Ishikawa (cell line): ENCODE measurements around the gene RASSF1.

Source experiments
- CEBPB ChIP-seq: IDR thresholded peaks from 2 replicates; pipeline ENCODE4 v1.6.1; 2012
- CREB1 ChIP-seq: IDR thresholded peaks from 2 replicates; pipeline ENCODE4 v1.6.1; 2012; ENCODE audit warnings: low read depth
- EGR1 ChIP-seq: IDR thresholded peaks from 2 replicates; pipeline ENCODE4 v1.6.1; 2012
- EP300 ChIP-seq: IDR thresholded peaks from 2 replicates; pipeline ENCODE4 v1.6.1; 2012; ENCODE audit warnings: borderline replicate concordance
- FOXM1 ChIP-seq: IDR thresholded peaks from 2 replicates; pipeline ENCODE4 v1.6.1; 2012; ENCODE audit warnings: low read depth, borderline replicate concordance
- NFIC ChIP-seq: IDR thresholded peaks from 2 replicates; pipeline ENCODE4 v1.6.1; 2012
- RAD21 ChIP-seq: IDR thresholded peaks from 2 replicates; pipeline ENCODE4 v1.6.1; 2012; ENCODE audit warnings: low read depth
- REST ChIP-seq: IDR thresholded peaks from 2 replicates; pipeline ENCODE4 v1.6.1; 2012; ENCODE audit warnings: low read depth, mild to moderate bottlenecking
- TAF1 ChIP-seq: IDR thresholded peaks from 2 replicates; pipeline ENCODE4 v1.6.1; 2012; ENCODE audit warnings: low read depth, mild to moderate bottlenecking
- TCF12 ChIP-seq: IDR thresholded peaks from 2 replicates; pipeline ENCODE4 v1.6.1; 2012; ENCODE audit warnings: low read depth
- TEAD4 ChIP-seq: IDR thresholded peaks from 2 replicates; pipeline ENCODE4 v1.6.1; 2012
- YY1 ChIP-seq: IDR thresholded peaks from 2 replicates; pipeline ENCODE4 v1.6.1; 2012; ENCODE audit warnings: low read depth
- ZBTB7A ChIP-seq: IDR thresholded peaks from 2 replicates; pipeline ENCODE4 v1.6.1; 2012; ENCODE audit warnings: low read depth
- TF ChIP-seq, protein P1 (sequence below): IDR thresholded peaks from 2 replicates; pipeline ENCODE4 v1.6.1; 2012
- TF ChIP-seq, protein P2 (sequence below): IDR thresholded peaks from 2 replicates; pipeline ENCODE4 v1.6.1; 2012

Gene RASSF1

GRCh38 chr3:50339485-50340146 lies 1.0 kb downstream of the RASSF1 start:
- no peak for TF ChIP-seq NFIC
- TF ChIP-seq TCF12, result no peak
- no peak for TF ChIP-seq CEBPB
- TF ChIP-seq, protein P1, sequence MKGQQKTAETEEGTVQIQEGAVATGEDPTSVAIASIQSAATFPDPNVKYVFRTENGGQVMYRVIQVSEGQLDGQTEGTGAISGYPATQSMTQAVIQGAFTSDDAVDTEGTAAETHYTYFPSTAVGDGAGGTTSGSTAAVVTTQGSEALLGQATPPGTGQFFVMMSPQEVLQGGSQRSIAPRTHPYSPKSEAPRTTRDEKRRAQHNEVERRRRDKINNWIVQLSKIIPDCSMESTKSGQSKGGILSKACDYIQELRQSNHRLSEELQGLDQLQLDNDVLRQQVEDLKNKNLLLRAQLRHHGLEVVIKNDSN, result no peak
- TF ChIP-seq FOXM1, result no peak
- no peak for TF ChIP-seq EP300
- TF ChIP-seq EGR1, result no peak
- no peak for TF ChIP-seq REST
- no peak for TF ChIP-seq ZBTB7A
- TF ChIP-seq TEAD4, result no peak
- TF ChIP-seq CREB1, result no peak
- TF ChIP-seq YY1, result no peak
- TF ChIP-seq TAF1, result no peak
- no peak for TF ChIP-seq RAD21
- TF ChIP-seq, protein P2, sequence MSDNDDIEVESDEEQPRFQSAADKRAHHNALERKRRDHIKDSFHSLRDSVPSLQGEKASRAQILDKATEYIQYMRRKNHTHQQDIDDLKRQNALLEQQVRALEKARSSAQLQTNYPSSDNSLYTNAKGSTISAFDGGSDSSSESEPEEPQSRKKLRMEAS, result no peak

DNA sequence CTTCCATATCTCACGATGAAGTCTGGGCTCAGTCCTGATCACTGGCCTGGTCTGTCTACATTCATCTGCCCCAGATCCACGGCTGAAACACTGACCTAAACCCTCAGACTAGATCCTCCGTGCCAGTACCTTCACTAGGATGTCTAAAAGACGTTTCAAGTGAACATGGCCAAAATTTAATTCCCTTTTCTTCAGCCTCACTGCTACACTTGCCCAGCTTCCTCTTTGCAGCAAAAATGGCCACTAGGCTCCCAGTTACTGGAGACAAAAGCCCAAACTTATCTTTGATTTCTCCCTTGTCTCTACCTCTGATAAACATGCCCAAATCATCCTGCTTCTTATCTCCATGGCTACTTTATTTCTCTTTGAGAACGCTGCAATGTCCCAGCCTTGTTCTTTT lies 1.7 kb downstream of the RASSF1 start:
- no peak for TF ChIP-seq NFIC
- no peak for TF ChIP-seq ZBTB7A
- TF ChIP-seq TCF12, result no peak
- TF ChIP-seq TAF1, result no peak
- no peak for TF ChIP-seq FOXM1
- TF ChIP-seq, protein P2, result no peak
- no peak for TF ChIP-seq YY1
- no peak for TF ChIP-seq CREB1
- TF ChIP-seq, protein P1, result no peak
- no peak for TF ChIP-seq TEAD4
- TF ChIP-seq EGR1, result no peak
- TF ChIP-seq EP300, result no peak
- no peak for TF ChIP-seq RAD21
- no peak for TF ChIP-seq REST
- no peak for TF ChIP-seq CEBPB

GRCh38 chr3:50337175-50337861 lies 3.3 kb downstream of the RASSF1 start:
- peak; percentile 28; the same call in 1 of the 2 replicates for TF ChIP-seq ZBTB7A
- TF ChIP-seq, protein P1, result no peak
- 0 out of 2 replicates have a peak, but pooled peaks have one; percentile 10 for TF ChIP-seq NFIC
- TF ChIP-seq REST, result no peak
- TF ChIP-seq, protein P2, result peak; percentile 94
- TF ChIP-seq EP300, result no peak
- TF ChIP-seq FOXM1, result 0 out of 2 replicates have a peak, but pooled peaks have one; percentile 18
- TF ChIP-seq CEBPB, result no peak
- TF ChIP-seq TEAD4, result 0 out of 2 replicates have a peak, but pooled peaks have one; percentile 7
- TF ChIP-seq CREB1, result no peak; the same call in none of the 2 replicates
- TF ChIP-seq RAD21, result no peak
- TF ChIP-seq TAF1, result peak; percentile 73
- peak; percentile 87 for TF ChIP-seq EGR1
- no peak; the same call in 1 of the 2 replicates for TF ChIP-seq TCF12
- no peak; the same call in 1 of the 2 replicates for TF ChIP-seq YY1
